NOMO-1 treated with dmso at 0.1 percent for 144 hours (cell line): ENCODE data around the gene IPO8.
A peak's percentile ranks its signal among the peaks of the same experiment; 100 is the strongest.
"Not testable (repeated sequence)": the region's sequence is repeated elsewhere in the genome, so short reads cannot be mapped to it uniquely, and the experiment has no call there.

Experiments used
- DNase-seq: peaks from one replicate; lab custom pipeline; 2025; ENCODE audit not compliant: unreplicated experiment; lab: John Stamatoyannopoulos, UW

The IPO8 gene

GRCh38 chr12:30691122-30691879 is 4.4 kb downstream of the IPO8 start:
- DNase-seq: no peak

- no peak for DNase-seq
These were observed 8.2 kb downstream of the IPO8 start for GRCh38 chr12:30687265-30687986.

GRCh38 chr12:30679241-30679640 is 16.4 kb downstream of the IPO8 start:
- peak; percentile 18 for DNase-seq

GRCh38 chr12:30678221-30678620 is 17.4 kb downstream of the IPO8 start:
- DNase-seq: no peak

- DNase-seq: no peak
These were observed 34.5 kb downstream of the IPO8 start for GRCh38 chr12:30661210-30661609.

GRCh38 chr12:30652034-30652696 is 43.5 kb downstream of the IPO8 start:
- no peak for DNase-seq

GRCh38 chr12:30646821-30647220 is 48.8 kb downstream of the IPO8 start:
- DNase-seq: no peak

GRCh38 chr12:30643366-30643765 is 52.3 kb downstream of the IPO8 start:
- no peak for DNase-seq

GRCh38 chr12:30640392-30640791 is 55.3 kb downstream of the IPO8 start:
- DNase-seq: no peak

GRCh38 chr12:30635385-30635784 is 60.3 kb downstream of the IPO8 start:
- no peak for DNase-seq

GRCh38 chr12:30631740-30632139 is 63.9 kb downstream of the IPO8 start:
- DNase-seq: no peak

GRCh38 chr12:30630979-30631285 is 64.7 kb downstream of the IPO8 start:
- DNase-seq: no peak

GRCh38 chr12:30630076-30630978 is 65.3 kb downstream of the IPO8 start:
- DNase-seq: no peak

- DNase-seq: no peak
These were observed 68.8 kb downstream of the IPO8 start for GRCh38 chr12:30626847-30627246.

- DNase-seq: no peak
These were observed 71.7 kb downstream of the IPO8 start for GRCh38 chr12:30624009-30624408.

- DNase-seq: no peak
These were observed 73.2 kb downstream of the IPO8 start for GRCh38 chr12:30622509-30622908.

GRCh38 chr12:30621663-30622241 is 73.9 kb downstream of the IPO8 start:
- DNase-seq: not testable (repeated sequence)

- no peak for DNase-seq
These were observed 78.2 kb downstream of the IPO8 start for GRCh38 chr12:30617346-30618016.

- no peak for DNase-seq
These were observed 81.6 kb downstream of the IPO8 start for GRCh38 chr12:30614031-30614430.

GRCh38 chr12:30613119-30613830 is 82.4 kb downstream of the IPO8 start:
- DNase-seq: no peak
